Aorta (tissue), 5 donors: ENCODE results near the gene FBXO30. TPM values are rescaled to one million over a fixed set of nuclear protein-coding genes. Genes with fewer than 3 reads are reported as not detected.

Experiments used
- ATAC-seq: fragments of 200-7000 bp; cut with Tn5 transposase; one replicate; pipeline ENCODE4 v1.9.1; 2022; ENCODE audit warnings: moderate library complexity; ENCODE audit not compliant: low FRiP score
- DNase-seq, 2 donors: peaks; one replicate each; pipeline ENCODE4 v3.0.0-alpha.2; 2020
- H3K27ac ChIP-seq, 2 donors: one replicate each; pipeline ENCODE4 v1.5.1; 2013; ENCODE audit warnings: low read length in 2 of 2, mild to moderate bottlenecking in 2 of 2, moderate library complexity in 2 of 2, control low read depth in 1 of 2, inconsistent platforms in 1 of 2, low read depth in 1 of 2
- H3K27me3 ChIP-seq, 2 donors: one replicate each; pipeline ENCODE4 v1.6.1; 2013; ENCODE audit warnings: control low read depth in 1 of 2, low read length in 1 of 2, mild to moderate bottlenecking in 1 of 2, moderate library complexity in 1 of 2; ENCODE audit not compliant: insufficient read depth in 2 of 2, control insufficient read depth in 1 of 2
- H3K36me3 ChIP-seq, 2 donors: one replicate each; pipeline ENCODE4 v1.6.1; 2013; ENCODE audit warnings: control low read depth in 1 of 2, low read length in 1 of 2, mild to moderate bottlenecking in 1 of 2; ENCODE audit not compliant: insufficient read depth in 2 of 2, control insufficient read depth in 1 of 2
- H3K4me1 ChIP-seq, 2 donors: one replicate each; pipeline ENCODE4 v1.6.1; 2013; ENCODE audit warnings: low read length in 2 of 2, control low read depth in 1 of 2, mild to moderate bottlenecking in 1 of 2, moderate library complexity in 1 of 2; ENCODE audit not compliant: insufficient read depth in 2 of 2, control insufficient read depth in 1 of 2
- H3K4me3 ChIP-seq, 2 donors: one replicate each; pipeline ENCODE4 v1.5.1; 2013; ENCODE audit warnings: low read length in 2 of 2, control low read depth in 1 of 2, mild to moderate bottlenecking in 1 of 2
- H3K9me3 ChIP-seq: one replicate; pipeline ENCODE4 v1.6.1; 2013; ENCODE audit warnings: mild to moderate bottlenecking, low read length; ENCODE audit not compliant: control insufficient read depth
- WGBS, 2 donors: extraction: QIAGEN DNeasy Blood & Tissue Kit; methylation state at CpG; one replicate each; pipeline ENCODE4 v1.1.7; 2013; 5-methylcytosine and 5-hydroxymethylcytosine counted together
- intact Hi-C, 2 donors: fragments of 100-400 bp; cut with DNase I; formaldehyde crosslinking; loops; one replicate each; pipeline versions ENCODE4 v1.14.2 to v1.15.0; 2022
- long read RNA-seq, 2 donors: library from polyadenylated mRNA; unstranded; transcript quantifications; one replicate each; pipeline ENCODE4 v2.0.0, GENCODE V29; 2020 to 2021
- polyA plus RNA-seq, 2 donors: library from polyadenylated mRNA; stranded (reverse); fragments of 200-250 nt; gene quantifications; one replicate each; pipeline ENCODE4 v1.2.3, GENCODE V29; 2013
- total RNA-seq, 2 donors: library from RNA; stranded (reverse); fragmentation: NEBNext Ultra II Directional; extraction: Animal tissue kit (Norgen Biotek cat#: 25700); gene quantifications; one replicate each; pipeline ENCODE4 v1.2.1, GENCODE V29; 2021
- donor health status: healthy with polysubstance abuse.
- donor health status: Bipolar disorder and iron deficiency.
- donor health status: DM: no; HTN: no; CAD: no.
- donor health status: DM: no; HTN: no; CAD: no.
- donor health status: DM: yes; HTN: yes; CAD: no.

The FBXO30 gene
- total RNA-seq = 10 to 100 TPM; 12.0 to 17.2 TPM
- 1 to 10 TPM; 4.4 to 7.1 TPM for polyA plus RNA-seq
- long read RNA-seq, donor 1, partial matches to known transcripts = 0 of 2 reads
- long read RNA-seq, donor 1, other reads (novel, unspliced or antisense) = 2 of 2 reads
- long read RNA-seq, donor 2, full-length matches to known transcripts = 10 of 11 reads
- long read RNA-seq, donor 2, partial matches to known transcripts = 0 of 11 reads
- long read RNA-seq, donor 2, other reads (novel, unspliced or antisense) = 1 of 11 reads

GRCh38 chr6:145814501-145815308 is at the start of gene FBXO30:
FBXO30 (minus strand) TSS chr6:145814795; CDS start chr6:145806405, 8,390 bp downstream.
- Histone ChIP-seq H3K27ac (peak within 1 kb of the TSS; percentile 88 to 91), H3K27me3 (no peaks in the 10 kb centered on the region), H3K4me3 (peak within 1 kb of the TSS; percentile 80 to 89), H3K9me3 (no peaks in the 10 kb centered on the region), H3K4me1 (peaks cover 2 to 8% of the 10 kb centered on the region in 2 donors), H3K36me3 (no peaks in the 10 kb centered on the region)
- intact Hi-C loops = loop anchor here (2.0 to 10.0 kb wide), 4 partner anchors 77 to 150 kb away; partner anchors contain the start of genes EPM2A (in 2 of the 2) and SHPRH (in 2 of the 2)
- ATAC-seq (peak; percentile 97), DNase-seq (peak; percentile 90 to 96)
- WGBS, 2 donors = 0% methylated on average over 72 to 88 of the region's 88 CpGs

- Histone ChIP-seq H3K4me1 (no peaks in the 10 kb centered on the region), H3K4me3 (no peak overlapping the region), H3K27ac (no peak overlapping the region), H3K36me3 (no peaks in the 10 kb centered on the region), H3K27me3 (no peaks in the 10 kb centered on the region), H3K9me3 (no peaks in the 10 kb centered on the region)
- intact Hi-C loops = no loop called here
- no peak for ATAC-seq
- no peak for DNase-seq
- WGBS, 2 donors = 93 to 95% methylated on average over 2 of the region's 2 CpGs
Observed at GRCh38 chr6:145863988-145864616, 49.5 kb upstream of the FBXO30 start.

GRCh38 chr6:145863366-145863765 is 48.8 kb upstream of the FBXO30 start:
- DNase-seq = no peak
- H3K9me3 ChIP-seq = no peaks in the 10 kb centered on the region
- no peaks in the 10 kb centered on the region for H3K4me1 ChIP-seq
- no peak overlapping the region for H3K27ac ChIP-seq
- H3K27me3 ChIP-seq = no peaks in the 10 kb centered on the region
- no peak overlapping the region for H3K4me3 ChIP-seq
- 89 to 96% methylated on average over 1 of the region's 1 CpG for WGBS, 2 donors
- no peaks in the 10 kb centered on the region for H3K36me3 ChIP-seq
- intact Hi-C loops = no loop called here
- no peak for ATAC-seq

- intact Hi-C loops = no loop called here
- no peak overlapping the region for H3K27ac ChIP-seq
- H3K4me1 ChIP-seq = no peaks in the 10 kb centered on the region
- no peak overlapping the region for H3K4me3 ChIP-seq
- ATAC-seq = no peak
- H3K9me3 ChIP-seq = no peaks in the 10 kb centered on the region
- no peak for DNase-seq
- WGBS, 2 donors = 96 to 98% methylated on average over 1 of the region's 1 CpG
- H3K36me3 ChIP-seq = no peaks in the 10 kb centered on the region
- H3K27me3 ChIP-seq = no peaks in the 10 kb centered on the region
Observed at GRCh38 chr6:145860562-145860961, 46.0 kb upstream of the FBXO30 start.

GRCh38 chr6:145850671-145851070 is 36.1 kb upstream of the FBXO30 start:
- DNase-seq (no peak), ATAC-seq (no peak)
- Histone ChIP-seq H3K4me1 (peaks cover 2 to 6% of the 10 kb centered on the region in 2 donors), H3K9me3 (no peaks in the 10 kb centered on the region), H3K27me3 (no peaks in the 10 kb centered on the region), H3K27ac (no peak overlapping the region), H3K4me3 (no peak overlapping the region), H3K36me3 (no peaks in the 10 kb centered on the region)
- intact Hi-C loops = no loop called here
- 21 to 29% methylated on average over 2 of the region's 2 CpGs for WGBS, 2 donors

GRCh38 chr6:145848541-145848940 is 33.9 kb upstream of the FBXO30 start:
- no peaks in the 10 kb centered on the region for H3K36me3 ChIP-seq
- H3K27me3 ChIP-seq = no peaks in the 10 kb centered on the region
- no peaks in the 10 kb centered on the region for H3K9me3 ChIP-seq
- H3K4me3 ChIP-seq = no peak overlapping the region
- ATAC-seq (no peak), DNase-seq (no peak)
- no peak overlapping the region for H3K27ac ChIP-seq
- 78 to 81% methylated on average over 2 of the region's 2 CpGs for WGBS, 2 donors
- intact Hi-C loops = no loop called here
- H3K4me1 ChIP-seq = peaks cover 2 to 6% of the 10 kb centered on the region in 2 donors

GRCh38 chr6:145845557-145845956 is 31.0 kb upstream of the FBXO30 start:
- no peaks in the 10 kb centered on the region for H3K27me3 ChIP-seq
- no peaks in the 10 kb centered on the region for H3K36me3 ChIP-seq
- intact Hi-C loops = no loop called here
- DNase-seq = no peak
- H3K4me3 ChIP-seq = no peak overlapping the region
- ATAC-seq = no peak
- H3K4me1 ChIP-seq = peaks cover 2 to 7% of the 10 kb centered on the region in 2 donors
- 89 to 92% methylated on average over 3 of the region's 3 CpGs for WGBS, 2 donors
- no peaks in the 10 kb centered on the region for H3K9me3 ChIP-seq
- no peak overlapping the region for H3K27ac ChIP-seq

GRCh38 chr6:145844933-145845540 is 30.4 kb upstream of the FBXO30 start:
- Histone ChIP-seq H3K4me3 (no peak overlapping the region), H3K36me3 (no peaks in the 10 kb centered on the region), H3K27me3 (no peaks in the 10 kb centered on the region), H3K27ac (no peak overlapping the region), H3K9me3 (no peaks in the 10 kb centered on the region), H3K4me1 (peaks cover 0 to 5% of the 10 kb centered on the region in 2 donors)
- intact Hi-C loops = no loop called here
- WGBS, 2 donors = 3 to 7% methylated on average over 4 of the region's 4 CpGs
- ATAC-seq (peak; percentile 60), DNase-seq (no peak)
